Loucy (cell line): ENCODE results near the gene MAPK8IP2.

ENCODE experiments used
- CTCF ChIP-seq: fragments of 200-600 bp; sonication (generic); conservative IDR thresholded peaks from 2 replicates; pipeline ENCODE4 v1.5.1; 2014; ENCODE audit warnings: mild to moderate bottlenecking, antibody characterized with exemption, low read length
- EZH2phosphoT487 ChIP-seq: fragments of 200-600 bp; IDR thresholded peaks from 2 replicates; pipeline ENCODE4 v1.6.1; 2018; ENCODE audit warnings: antibody characterized with exemption, mild to moderate bottlenecking, moderate library complexity, borderline replicate concordance

GRCh38 chr22:50561401-50562358 lies 38.9 kb upstream of the MAPK8IP2 start:
- TF ChIP-seq EZH2phosphoT487 (no peak), CTCF (no peak)
